Subcutaneous adipose tissue (tissue), 4 donors: ENCODE results near the gene RNF148. TPM values are rescaled to one million over a fixed set of nuclear protein-coding genes. Genes with fewer than 3 reads are reported as not detected.

Source experiments
- CTCF ChIP-seq: fragments of 450-650 bp; IDR thresholded peaks from one replicate; pipeline ENCODE4 v1.5.1; 2016; ENCODE audit warnings: low read depth, mild to moderate bottlenecking, control low read depth, antibody characterized with exemption, moderate library complexity
- total RNA-seq, 4 donors: library from RNA; depleted of rRNA; stranded (reverse); fragments of >200 nt; gene quantifications; one replicate each; pipeline ENCODE4 v1.1.0, GENCODE V29; 2016

The RNF148 gene
- total RNA-seq, 4 donors from 2014 or later = 0.85 to 8.1 (median 2.4) TPM

GRCh38 chr7:122679813-122680212, 22.9 kb downstream of the RNF148 start:
- TF ChIP-seq CTCF = no peak

DNA sequence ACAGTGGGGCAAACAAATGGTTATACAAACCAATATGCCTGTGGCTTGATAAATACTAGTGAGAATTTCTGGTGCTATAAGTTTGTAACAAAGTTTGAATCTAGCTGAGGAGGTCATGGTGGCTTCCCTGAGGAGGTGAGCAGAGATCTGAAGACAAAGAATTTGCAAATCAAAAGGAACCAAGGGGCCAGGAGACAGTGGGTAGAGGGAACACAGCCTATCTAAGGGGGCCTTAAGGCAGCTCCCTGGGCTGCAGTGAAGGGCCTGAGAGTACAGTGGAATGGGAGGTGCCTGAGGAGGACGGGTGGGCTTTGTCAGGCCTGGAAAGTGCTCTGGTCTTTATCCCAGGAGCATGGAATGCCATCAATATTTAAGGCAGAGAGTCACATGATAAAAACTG, 25.6 kb downstream of the RNF148 start:
- TF ChIP-seq CTCF = no peak

DNA sequence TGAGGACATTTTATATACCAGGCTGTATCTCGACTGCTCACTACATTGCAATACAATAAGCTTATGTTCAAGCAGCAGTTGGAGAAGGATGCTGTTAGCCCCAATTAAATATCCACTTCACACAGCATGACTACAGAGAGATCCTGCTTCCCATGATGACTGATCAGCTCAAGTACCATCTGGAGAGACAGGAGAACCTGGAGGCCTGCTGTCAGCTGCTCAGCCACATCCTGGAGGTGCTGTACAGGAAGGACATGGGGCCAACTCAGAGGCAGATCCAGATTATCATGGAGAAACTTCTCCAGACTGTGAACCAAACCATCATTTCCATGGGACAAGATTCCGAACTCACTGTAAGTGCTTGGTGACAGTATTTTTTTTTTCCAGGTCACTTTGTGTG, 26.3 kb downstream of the RNF148 start:
- TF ChIP-seq CTCF = no peak

GRCh38 chr7:122675621-122676020, 27.1 kb downstream of the RNF148 start:
- TF ChIP-seq CTCF = no peak

GRCh38 chr7:122675011-122675410, 27.7 kb downstream of the RNF148 start:
- no peak for TF ChIP-seq CTCF

GRCh38 chr7:122674502-122674901, 28.2 kb downstream of the RNF148 start:
- TF ChIP-seq CTCF = no peak

DNA sequence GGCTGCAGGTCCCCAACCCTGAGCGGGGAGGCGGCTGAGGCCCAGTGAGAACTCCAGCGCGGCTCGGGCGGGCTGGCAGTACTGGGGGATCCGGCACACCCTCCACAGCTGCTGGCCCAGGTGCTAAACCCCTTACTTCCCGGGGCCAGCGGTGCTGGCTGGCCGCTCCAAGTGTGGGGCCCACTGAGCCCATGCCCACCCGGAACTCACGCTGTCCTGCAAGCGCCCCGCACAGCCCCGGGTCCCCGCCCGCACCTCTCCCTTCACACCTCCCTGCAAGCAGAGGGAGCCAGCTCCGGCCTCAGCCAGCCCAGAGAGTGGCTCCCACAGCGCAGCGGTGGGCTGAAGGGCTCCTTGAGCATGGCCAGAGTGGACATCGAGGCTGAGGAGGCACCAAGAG, 28.8 kb downstream of the RNF148 start:
- no peak for TF ChIP-seq CTCF

- no peak for TF ChIP-seq CTCF
Observed at GRCh38 chr7:122672536-122672935, 30.2 kb downstream of the RNF148 start.
